DND-41 (cell line): ENCODE results near the gene EPS15.

Source experiments
- ATAC-seq: fragments of 200-7000 bp; cut with Tn5 transposase; 3 replicates; pipeline ENCODE4 v1.9.1; 2021; ENCODE audit warnings: low read depth; ENCODE audit not compliant: insufficient read depth
- DNase-seq: peaks from one replicate; pipeline ENCODE4 v3.0.0-alpha.2; 2020
- H2AFZ ChIP-seq: 2 replicates; pipeline ENCODE4 v1.6.0; 2012; ENCODE audit warnings: low read depth, low read length
- H3K27ac ChIP-seq: 2 replicates; pipeline ENCODE4 v1.5.1; 2012; ENCODE audit warnings: low read length, inconsistent platforms
- H3K27me3 ChIP-seq: fragments of 200-600 bp; sonication (generic); 2 replicates; pipeline ENCODE4 v1.6.0; 2012; ENCODE audit warnings: low read length, mild to moderate bottlenecking, inconsistent platforms; ENCODE audit not compliant: insufficient read depth, poor library complexity
- H3K36me3 ChIP-seq: 2 replicates; pipeline ENCODE4 v1.5.1; 2012; ENCODE audit warnings: low read length, inconsistent platforms; ENCODE audit not compliant: insufficient read depth
- H3K4me1 ChIP-seq: 2 replicates; pipeline ENCODE4 v1.5.1; 2012; ENCODE audit warnings: mild to moderate bottlenecking, low read length; ENCODE audit not compliant: insufficient read depth
- H3K4me2 ChIP-seq: 2 replicates; pipeline ENCODE4 v1.6.0; 2012; ENCODE audit warnings: mild to moderate bottlenecking, moderate library complexity, low read length, inconsistent platforms; ENCODE audit not compliant: insufficient read depth
- H3K4me3 ChIP-seq, 2 experiments: fragments of 200-600 bp in 1 of 2; shearing (Covaris generic) in 1 of 2; 2 replicates each; pipeline ENCODE4 v1.5.1; 2012 to 2016; ENCODE audit warnings: inconsistent platforms in 2 of 2, low read length in 2 of 2, mild to moderate bottlenecking in 2 of 2, low read depth in 1 of 2, moderate library complexity in 1 of 2
- H3K79me2 ChIP-seq: 2 replicates; pipeline ENCODE4 v1.6.0; 2012; ENCODE audit warnings: low read length, inconsistent platforms; ENCODE audit not compliant: insufficient read depth
- H3K9ac ChIP-seq: 2 replicates; pipeline ENCODE4 v1.6.0; 2012; ENCODE audit warnings: low read depth, mild to moderate bottlenecking, inconsistent platforms, low read length, moderate library complexity
- H3K9me3 ChIP-seq: 2 replicates; pipeline ENCODE4 v1.5.1; 2012; ENCODE audit warnings: low read length, moderate library complexity, mild to moderate bottlenecking, inconsistent platforms; ENCODE audit not compliant: insufficient read depth, severe bottlenecking
- H4K20me1 ChIP-seq: 2 replicates; pipeline ENCODE4 v1.6.0; 2012; ENCODE audit warnings: low read length; ENCODE audit not compliant: insufficient read depth
- EZH2 ChIP-seq: IDR thresholded peaks from 3 replicates; pipeline ENCODE4 v1.6.1; 2012; ENCODE audit warnings: borderline replicate concordance, low read depth, mild to moderate bottlenecking, moderate library complexity, low read length, inconsistent platforms; ENCODE audit not compliant: severe bottlenecking
- TF ChIP-seq, protein P1 (sequence below): IDR thresholded peaks from 2 replicates; pipeline ENCODE4 v1.5.1; 2012; ENCODE audit warnings: borderline replicate concordance, low read length, moderate library complexity, mild to moderate bottlenecking; ENCODE audit not compliant: poor library complexity, severe bottlenecking; ENCODE audit errors: extremely low read depth

Gene EPS15

DNA sequence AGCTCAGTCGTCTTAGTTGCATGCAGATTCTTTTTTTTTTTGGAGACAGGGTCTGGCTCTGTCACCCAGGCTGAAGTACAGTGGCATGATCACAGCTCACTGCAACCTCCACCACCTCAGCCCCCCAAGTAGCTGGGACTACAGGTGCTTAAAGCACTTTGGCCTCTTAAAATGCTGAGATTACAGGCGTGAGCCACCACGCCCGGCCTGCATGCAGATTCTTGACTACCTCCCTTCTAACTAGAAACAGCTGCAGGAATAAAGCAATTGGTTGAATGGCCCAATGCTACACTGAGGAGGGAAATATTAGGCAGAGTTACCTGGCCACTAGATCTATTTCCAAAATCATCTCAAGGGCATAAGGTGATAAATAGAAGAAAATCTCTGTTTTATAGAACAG lies 159.2 kb downstream of the EPS15 start:
- no peak for TF ChIP-seq EZH2
- Histone ChIP-seq H3K36me3 (peaks cover 12% of the 10 kb centered on the region; the same call in 1 of the 2 replicates), H3K9ac (no peak overlapping the region), H3K27ac (no peak overlapping the region), H3K4me3 (no peak overlapping the region), H3K4me1 (no peaks in the 10 kb centered on the region), H3K9me3 (no peaks in the 10 kb centered on the region), H3K27me3 (no peaks in the 10 kb centered on the region), H3K4me2 (no peak overlapping the region), H2AFZ (no peak overlapping the region), H4K20me1 (no peaks in the 10 kb centered on the region), H3K79me2 (no peaks in the 10 kb centered on the region)
- no peak for ATAC-seq
- DNase-seq, result no peak

DNA sequence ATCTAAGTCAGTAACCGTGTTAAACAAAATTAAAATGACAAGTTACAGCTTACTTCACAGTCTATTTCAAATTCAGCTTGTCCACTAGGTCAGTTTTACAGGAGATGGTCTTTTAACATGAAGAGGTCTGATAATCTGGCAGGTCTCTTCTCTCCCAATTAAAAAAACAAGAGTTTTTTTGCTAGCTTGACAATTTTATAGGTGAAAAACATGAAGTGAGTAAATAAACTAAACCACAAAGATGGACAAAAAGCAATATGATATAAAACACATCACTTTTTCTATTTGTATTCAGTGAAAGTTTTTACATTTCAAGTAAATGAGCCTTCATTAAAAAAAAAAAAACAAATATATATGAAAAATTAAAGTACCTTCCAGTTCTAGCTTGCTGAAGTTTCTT lies 163.7 kb downstream of the EPS15 start:
- peaks cover 5% of the 10 kb centered on the region; the same call in 1 of the 2 replicates for H3K36me3 ChIP-seq
- H3K27me3 ChIP-seq, result no peaks in the 10 kb centered on the region
- no peak overlapping the region for H3K4me3 ChIP-seq
- no peaks in the 10 kb centered on the region for H3K79me2 ChIP-seq
- H3K4me1 ChIP-seq, result no peaks in the 10 kb centered on the region
- DNase-seq, result no peak
- TF ChIP-seq EZH2, result no peak
- TF ChIP-seq, protein P1, sequence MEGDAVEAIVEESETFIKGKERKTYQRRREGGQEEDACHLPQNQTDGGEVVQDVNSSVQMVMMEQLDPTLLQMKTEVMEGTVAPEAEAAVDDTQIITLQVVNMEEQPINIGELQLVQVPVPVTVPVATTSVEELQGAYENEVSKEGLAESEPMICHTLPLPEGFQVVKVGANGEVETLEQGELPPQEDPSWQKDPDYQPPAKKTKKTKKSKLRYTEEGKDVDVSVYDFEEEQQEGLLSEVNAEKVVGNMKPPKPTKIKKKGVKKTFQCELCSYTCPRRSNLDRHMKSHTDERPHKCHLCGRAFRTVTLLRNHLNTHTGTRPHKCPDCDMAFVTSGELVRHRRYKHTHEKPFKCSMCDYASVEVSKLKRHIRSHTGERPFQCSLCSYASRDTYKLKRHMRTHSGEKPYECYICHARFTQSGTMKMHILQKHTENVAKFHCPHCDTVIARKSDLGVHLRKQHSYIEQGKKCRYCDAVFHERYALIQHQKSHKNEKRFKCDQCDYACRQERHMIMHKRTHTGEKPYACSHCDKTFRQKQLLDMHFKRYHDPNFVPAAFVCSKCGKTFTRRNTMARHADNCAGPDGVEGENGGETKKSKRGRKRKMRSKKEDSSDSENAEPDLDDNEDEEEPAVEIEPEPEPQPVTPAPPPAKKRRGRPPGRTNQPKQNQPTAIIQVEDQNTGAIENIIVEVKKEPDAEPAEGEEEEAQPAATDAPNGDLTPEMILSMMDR, result no peak
- no peak overlapping the region for H3K4me2 ChIP-seq
- H2AFZ ChIP-seq, result no peak overlapping the region
- no peak overlapping the region for H3K27ac ChIP-seq
- H3K9ac ChIP-seq, result no peak overlapping the region
- H3K9me3 ChIP-seq, result no peaks in the 10 kb centered on the region
- ATAC-seq, result no peak
- H4K20me1 ChIP-seq, result no peaks in the 10 kb centered on the region

DNA sequence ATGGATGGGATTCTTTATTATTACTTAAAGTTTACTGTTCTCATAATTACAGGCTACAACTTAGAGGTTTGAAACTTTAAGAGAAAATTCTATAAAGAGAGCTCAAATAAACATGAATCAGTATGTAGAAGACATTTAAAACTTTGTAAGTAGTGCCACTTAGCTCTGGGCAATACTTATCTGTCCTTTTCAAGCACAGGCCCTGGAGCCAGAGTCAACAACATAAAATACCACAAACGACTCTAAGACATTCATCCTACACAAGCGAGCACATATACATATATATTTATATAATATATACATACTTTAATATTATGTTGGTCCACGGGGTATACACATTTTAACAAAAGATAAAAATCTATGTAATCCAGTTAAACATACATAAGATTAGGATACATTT lies 164.7 kb downstream of the EPS15 start:
- Histone ChIP-seq H3K4me2 (no peak overlapping the region), H3K4me3 (no peak overlapping the region), H3K36me3 (peaks cover 5% of the 10 kb centered on the region; the same call in 1 of the 2 replicates)

DNA sequence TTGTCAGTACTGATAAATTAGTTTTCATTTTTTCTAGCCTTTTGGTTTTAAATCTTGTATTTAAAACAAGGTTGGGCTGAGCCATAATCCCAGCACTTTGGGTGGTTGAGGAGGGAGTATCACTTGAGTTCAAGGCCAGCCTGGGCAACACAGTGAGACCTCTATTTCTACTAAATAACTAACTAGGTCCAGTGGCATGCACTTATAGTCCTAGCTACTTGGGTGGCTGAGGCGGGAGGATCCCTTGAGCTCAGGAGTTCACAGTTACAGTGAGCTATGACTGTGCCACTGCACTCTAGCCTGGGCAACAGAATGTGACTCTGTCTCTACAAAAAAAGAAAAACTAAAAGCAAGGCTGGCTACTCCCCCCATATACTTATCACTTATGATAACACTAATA lies 167.2 kb downstream of the EPS15 start:
- no peak for ATAC-seq
- Histone ChIP-seq H2AFZ (no peak overlapping the region), H3K4me1 (no peaks in the 10 kb centered on the region), H3K9ac (no peak overlapping the region), H4K20me1 (no peaks in the 10 kb centered on the region), H3K79me2 (no peaks in the 10 kb centered on the region), H3K9me3 (no peaks in the 10 kb centered on the region), H3K27me3 (no peaks in the 10 kb centered on the region), H3K36me3 (peaks cover 5% of the 10 kb centered on the region; the same call in 1 of the 2 replicates), H3K4me3 (no peak overlapping the region), H3K27ac (no peak overlapping the region), H3K4me2 (no peak overlapping the region)
- TF ChIP-seq EZH2, result no peak
- TF ChIP-seq, protein P1, result no peak
- DNase-seq, result no peak

More for the DNA sequence above, 164.7 kb downstream of the EPS15 start:
- Histone ChIP-seq H3K4me1 (no peaks in the 10 kb centered on the region), H3K9me3 (no peaks in the 10 kb centered on the region), H3K79me2 (no peaks in the 10 kb centered on the region), H2AFZ (no peak overlapping the region), H3K27ac (no peak overlapping the region), H4K20me1 (no peaks in the 10 kb centered on the region), H3K9ac (no peak overlapping the region), H3K27me3 (no peaks in the 10 kb centered on the region)
- TF ChIP-seq, protein P1, result no peak
- TF ChIP-seq EZH2, result no peak
- DNase-seq, result no peak
- no peak for ATAC-seq
